ENCODE data around the gene TMEM247.

DNA sequence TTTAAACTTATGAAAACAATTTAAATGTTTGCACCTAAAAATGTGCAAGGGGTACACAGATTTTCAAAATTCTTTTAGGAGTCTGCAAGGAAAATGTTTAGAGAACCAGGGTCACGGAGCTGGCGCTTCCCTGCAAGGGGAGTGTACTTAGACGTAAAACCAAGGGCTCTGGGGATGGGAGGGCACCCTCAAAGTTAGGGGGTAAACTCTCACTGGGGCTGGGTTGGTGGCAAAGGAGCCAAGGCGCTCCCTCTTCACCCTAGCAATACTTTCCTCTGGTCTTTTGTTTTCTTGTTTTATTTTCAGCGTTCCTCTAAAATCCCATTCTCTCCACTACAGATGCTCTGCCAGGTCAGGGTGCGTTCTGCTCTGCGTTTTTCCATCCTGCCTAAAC is 20.0 kb downstream of the TMEM247 start:
- TF ChIP-seq POLR2AphosphoS5 (IDR thresholded peaks at IDR 0.05; ENCODE audit: low read depth, low read length) (no peak), SIN3A (IDR thresholded peaks at IDR 0.05; ENCODE audit: borderline replicate concordance, insufficient read depth, low read length) (no peak), TAF1 (IDR thresholded peaks at IDR 0.05; ENCODE audit: borderline replicate concordance, insufficient read depth, low read length) (no peak), REST (IDR thresholded peaks at IDR 0.05; ENCODE audit: insufficient read depth in 1 of 2, low read depth in 2 of 2, low read length in 2 of 2) (no peak), FOXP2 (optimal IDR thresholded peaks at IDR 0.05; ENCODE audit: borderline replicate concordance, extremely low read depth, extremely low read length, insufficient read depth) (no peak)

All from PFSK-1 (cell line).